IPS-18c (cell line): Measurements from ENCODE around the gene DMRTC2.

Source experiments
- H3K4me3 ChIP-seq: 2 replicates; pipeline ENCODE4 v1.7.0; 2013; ENCODE audit warnings: low read depth, mild to moderate bottlenecking, low read length, moderate library complexity; ENCODE audit not compliant: insufficient read depth
- H3K9me3 ChIP-seq: one replicate; pipeline ENCODE4 v1.6.1; 2013; ENCODE audit warnings: mild to moderate bottlenecking, low read length, moderate library complexity; ENCODE audit not compliant: control insufficient read depth, insufficient read depth

The DMRTC2 gene

DNA sequence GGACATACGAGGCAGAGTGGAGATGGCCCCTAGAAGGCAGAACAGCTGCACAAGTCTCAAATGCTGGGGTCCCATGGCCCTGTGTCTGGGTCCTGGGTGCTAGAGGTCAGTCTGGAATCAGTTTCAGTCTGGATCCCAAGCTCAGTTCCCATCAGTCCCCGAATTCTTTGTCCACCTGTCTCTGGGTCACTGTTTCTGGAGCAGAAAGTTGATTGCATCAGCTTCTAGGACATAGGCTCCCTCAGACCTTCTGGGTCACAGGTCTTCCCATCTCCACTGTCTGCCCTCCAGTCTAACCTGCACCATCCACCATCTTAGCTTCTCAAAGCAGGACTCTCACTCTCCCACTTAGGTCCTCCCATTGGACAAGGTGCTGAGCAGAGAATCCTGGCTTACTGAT, 5.6 kb upstream of the DMRTC2 start:
- Histone ChIP-seq H3K9me3 (no peaks in the 10 kb centered on the region), H3K4me3 (no peak overlapping the region)

DNA sequence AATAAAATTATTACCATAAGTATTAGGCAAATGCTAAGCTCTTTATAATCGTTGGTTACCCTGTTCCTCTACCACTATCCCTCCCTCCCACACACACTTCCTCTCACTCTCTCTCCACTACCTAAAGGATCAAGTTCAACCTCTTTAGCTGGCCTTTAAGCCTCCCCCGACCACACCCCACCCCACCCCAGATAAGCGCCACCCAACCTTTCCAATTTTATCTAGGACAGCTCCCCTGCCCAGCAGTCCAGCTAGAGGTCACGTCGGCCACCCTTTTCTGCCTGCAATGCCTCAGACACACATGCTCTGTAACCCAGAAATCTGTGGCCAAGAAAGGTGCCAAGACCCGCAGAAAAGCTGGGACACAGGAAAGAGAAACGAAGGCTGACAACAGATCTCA, 1.5 kb upstream of the DMRTC2 start:
- Histone ChIP-seq H3K4me3 (no peak overlapping the region), H3K9me3 (no peaks in the 10 kb centered on the region)

DNA sequence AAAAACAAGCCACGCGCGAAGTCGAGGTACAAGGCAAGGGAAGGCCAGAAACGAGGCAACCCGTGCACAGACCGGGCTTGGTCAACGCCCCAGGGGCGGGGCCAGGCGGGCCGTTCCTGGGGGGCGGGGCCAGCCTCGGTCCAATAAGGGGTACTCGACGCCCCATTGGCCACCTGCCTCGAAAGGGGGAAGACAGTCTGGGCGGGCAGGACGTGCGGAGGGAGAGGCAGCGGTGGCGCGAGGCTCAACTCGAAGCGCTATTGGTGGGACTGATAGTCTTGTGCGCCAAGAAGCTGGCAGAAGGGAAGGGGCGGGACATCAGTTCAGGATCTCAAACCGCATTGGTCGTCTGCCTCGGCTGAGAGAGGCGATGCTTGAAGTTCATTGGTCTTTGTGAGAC, 241 bp upstream of the DMRTC2 start, which contains the start of gene LYPD4:
Gene LYPD4 (minus strand): TSS at position 83 of the 400 bp plus-strand sequence. CDS start 5,398 bp downstream, outside the sequence.
- Histone ChIP-seq H3K4me3 (no peak within 1 kb of the TSS), H3K9me3 (no peaks in the 10 kb centered on the region)

DNA sequence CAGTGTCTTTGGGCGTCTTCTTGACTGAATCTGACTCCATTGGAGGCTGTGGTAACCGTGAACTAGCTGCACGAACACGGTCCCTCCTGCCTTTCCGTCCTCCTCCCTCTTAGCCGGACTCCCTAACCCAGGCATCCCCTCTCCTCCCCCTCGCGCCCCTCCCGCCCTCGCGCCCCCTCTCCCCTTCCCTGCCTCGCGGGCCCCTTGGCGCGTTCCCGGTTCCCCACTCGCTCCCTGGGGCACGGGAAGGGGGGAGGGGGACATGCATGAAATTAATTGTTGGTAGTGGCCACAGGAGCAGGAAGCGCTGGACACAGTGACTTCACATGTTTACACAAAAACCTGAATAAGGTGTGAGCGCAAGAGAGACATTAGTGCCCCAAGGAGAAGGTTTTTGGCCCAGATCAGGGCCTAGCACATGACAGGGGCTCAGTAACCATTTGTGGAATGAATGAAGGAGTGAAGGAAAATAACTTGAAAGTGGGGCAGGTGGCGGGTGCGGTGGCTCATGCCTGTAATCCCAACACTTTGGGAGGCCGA, 279 bp downstream of the DMRTC2 start:
- H3K9me3 ChIP-seq, result no peaks in the 10 kb centered on the region
- H3K4me3 ChIP-seq, result no peak overlapping the region

DNA sequence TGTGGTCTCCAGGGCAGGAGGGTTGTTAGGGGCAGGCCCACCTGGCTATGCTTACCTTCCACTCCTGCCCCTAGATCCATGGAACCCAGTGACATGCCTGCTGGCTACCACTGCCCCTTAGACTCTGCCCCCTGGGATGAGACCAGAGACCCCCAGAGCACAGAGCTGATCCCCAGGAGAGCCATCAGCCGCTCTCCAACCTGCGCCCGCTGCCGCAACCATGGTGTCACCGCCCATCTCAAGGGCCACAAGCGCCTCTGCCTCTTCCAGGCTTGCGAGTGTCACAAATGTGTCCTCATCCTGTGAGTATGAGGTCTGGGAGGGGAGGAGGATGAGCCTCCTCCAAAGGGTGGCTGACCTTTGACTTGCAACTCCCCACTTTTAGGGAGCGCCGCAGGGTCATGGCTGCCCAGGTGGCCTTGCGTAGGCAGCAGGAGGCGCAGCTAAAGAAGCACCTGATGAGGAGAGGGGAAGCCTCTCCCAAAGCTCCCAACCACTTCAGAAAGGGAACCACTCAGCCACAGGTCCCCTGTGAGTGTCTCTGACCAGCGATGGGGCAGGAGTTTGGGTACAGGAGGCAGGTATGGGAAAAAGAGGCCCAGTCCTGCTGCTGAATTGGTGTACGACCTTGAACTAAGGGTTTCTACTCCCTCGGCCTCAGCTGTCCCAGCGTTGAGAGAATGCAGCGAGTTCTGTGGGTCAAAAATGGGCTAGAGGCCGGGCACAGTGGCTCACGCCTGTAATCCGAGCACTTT, 2.7 kb downstream of the DMRTC2 start:
- no peak overlapping the region for H3K4me3 ChIP-seq
- H3K9me3 ChIP-seq, result no peaks in the 10 kb centered on the region

DNA sequence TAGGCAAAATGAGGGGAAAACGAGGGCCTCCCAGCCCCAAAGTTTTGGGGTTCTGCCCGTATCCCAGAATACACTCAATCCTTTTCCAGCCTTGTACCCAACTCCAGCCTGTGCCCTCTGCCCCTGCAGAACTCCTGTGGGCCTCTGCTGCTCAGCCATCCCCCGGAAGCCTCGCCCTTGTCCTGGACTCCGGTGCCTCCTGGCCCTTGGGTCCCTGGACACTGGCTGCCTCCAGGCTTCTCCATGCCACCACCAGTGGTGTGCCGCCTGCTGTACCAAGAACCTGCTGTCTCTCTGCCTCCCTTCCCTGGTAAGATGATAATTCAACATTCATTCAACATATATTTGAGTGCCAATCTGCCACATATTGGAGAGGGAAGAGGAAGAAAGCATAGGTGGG, 3.8 kb downstream of the DMRTC2 start:
- H3K9me3 ChIP-seq, result no peaks in the 10 kb centered on the region
- H3K4me3 ChIP-seq, result no peak overlapping the region

DNA sequence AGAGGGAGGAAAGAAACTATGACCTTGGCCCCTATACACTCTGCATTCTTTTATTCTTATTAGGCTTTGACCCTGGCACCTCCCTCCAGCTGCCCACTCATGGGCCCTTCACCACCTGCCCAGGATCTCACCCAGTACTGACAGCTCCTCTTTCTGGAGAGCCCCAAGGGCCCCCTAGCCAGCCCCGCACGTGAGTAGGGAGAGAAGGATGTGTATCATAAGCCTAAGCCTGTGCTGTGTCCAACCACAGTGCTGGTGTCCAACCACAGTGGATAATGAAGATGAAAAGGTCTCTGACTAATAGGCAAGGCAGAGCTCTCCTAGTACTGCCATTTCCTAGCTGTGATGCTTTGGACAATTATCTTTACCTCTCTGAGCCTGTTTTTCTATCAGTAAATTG, 4.2 kb downstream of the DMRTC2 start:
- Histone ChIP-seq H3K4me3 (no peak overlapping the region), H3K9me3 (no peaks in the 10 kb centered on the region)

DNA sequence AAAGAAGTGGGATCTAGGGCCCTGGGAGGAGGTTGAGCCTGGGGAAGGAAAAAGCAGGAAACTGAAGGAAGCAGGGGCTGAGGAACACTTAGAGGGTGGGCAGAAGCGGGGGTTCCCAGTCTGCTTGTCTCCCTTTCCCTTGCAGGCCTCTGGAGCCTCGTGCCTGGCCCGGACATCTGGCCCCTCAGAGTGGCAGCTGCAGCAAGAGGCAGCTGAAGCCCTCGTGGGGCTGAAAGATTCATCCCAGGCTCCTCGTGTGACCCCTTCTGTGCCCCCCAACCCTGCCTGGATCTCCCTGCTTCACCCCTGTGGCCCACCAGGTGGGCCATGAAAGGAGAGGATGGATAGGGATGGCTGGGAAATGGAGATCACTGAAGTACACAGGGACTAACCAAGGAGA, 5.5 kb downstream of the DMRTC2 start:
- H3K9me3 ChIP-seq, result no peaks in the 10 kb centered on the region
- H3K4me3 ChIP-seq, result no peak overlapping the region

DNA sequence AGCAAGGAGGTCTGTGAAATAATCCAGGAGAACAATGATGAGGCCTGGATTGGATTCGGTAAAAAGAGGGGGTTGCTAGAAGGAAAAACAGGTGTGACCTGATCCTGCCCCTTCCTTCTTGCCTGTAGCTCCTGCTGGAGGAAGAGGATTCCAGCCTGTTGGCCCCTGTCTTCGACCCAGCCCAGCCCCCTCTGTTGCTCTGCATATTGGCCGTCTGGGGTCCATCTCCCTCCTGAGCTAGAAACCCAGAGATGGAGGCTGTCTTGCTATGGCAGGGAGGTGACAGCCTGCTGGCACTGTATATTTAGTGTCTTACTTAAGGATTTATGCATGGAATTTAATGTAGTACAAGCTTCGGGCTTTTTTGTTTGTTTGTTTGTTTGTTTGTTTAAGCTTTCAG, 6.6 kb downstream of the DMRTC2 start:
- no peaks in the 10 kb centered on the region for H3K9me3 ChIP-seq
- no peak overlapping the region for H3K4me3 ChIP-seq

DNA sequence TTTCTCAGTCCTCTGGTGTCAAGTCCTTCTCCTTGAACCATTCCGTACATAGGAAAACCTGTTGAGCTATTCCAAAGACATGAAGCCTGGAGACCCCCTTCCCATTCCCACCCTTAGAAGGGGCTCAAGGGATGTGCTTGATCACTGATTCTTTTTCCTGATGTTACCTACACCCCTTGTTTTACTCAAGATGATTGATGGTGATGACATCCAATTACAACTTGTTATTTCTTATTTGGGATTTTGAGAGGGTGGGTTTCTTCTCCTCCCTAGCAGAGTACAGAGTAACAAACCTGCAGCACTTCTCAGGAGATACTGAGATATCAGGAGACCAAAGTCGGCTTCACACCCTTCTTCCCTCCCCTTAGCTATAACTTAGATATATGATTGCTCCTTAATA, 8.5 kb downstream of the DMRTC2 start:
- no peak overlapping the region for H3K4me3 ChIP-seq
- no peaks in the 10 kb centered on the region for H3K9me3 ChIP-seq

DNA sequence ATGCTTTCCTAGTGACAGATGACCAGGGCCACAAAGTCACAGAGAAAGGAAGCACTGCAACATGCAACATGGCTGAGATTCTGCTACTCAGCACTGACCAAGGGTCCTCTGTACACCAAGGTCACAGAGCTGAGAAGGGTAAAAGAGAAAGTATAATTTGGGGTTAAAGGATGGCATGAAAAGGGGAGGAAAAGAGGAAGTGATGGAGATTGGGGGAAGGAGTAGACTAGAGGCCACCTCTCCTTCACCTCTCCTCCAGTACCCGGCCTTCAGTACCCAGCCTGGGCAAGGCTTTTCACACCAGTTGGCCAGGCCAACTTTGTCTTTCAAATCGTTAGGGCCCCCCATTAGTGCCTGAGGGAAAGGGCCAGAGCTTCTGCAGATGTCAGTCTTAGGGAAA, 8.9 kb downstream of the DMRTC2 start:
- H3K9me3 ChIP-seq, result no peaks in the 10 kb centered on the region
- no peak overlapping the region for H3K4me3 ChIP-seq

DNA sequence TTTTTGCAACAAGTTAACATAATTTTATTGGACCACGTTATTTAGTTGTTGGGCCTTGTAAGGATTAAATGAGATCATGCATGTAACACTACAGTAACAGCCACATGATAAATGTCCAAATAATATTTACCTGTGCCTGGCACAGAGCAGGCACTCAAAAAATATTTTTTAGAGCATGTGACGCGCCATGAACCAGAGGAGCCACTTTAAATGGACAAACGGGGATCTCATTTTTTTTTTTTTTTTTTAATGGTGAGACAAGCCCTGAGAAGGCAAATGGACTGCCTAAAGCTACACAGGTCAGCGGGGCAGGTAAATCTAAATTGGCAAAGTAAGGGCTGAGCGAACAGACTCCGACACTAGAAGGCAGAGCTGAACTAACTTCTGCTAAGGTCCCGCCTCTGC, 14.4 kb downstream of the DMRTC2 start:
- peak overlapping the region; percentile 10; the same call in 1 of the 2 replicates for H3K4me3 ChIP-seq
- H3K9me3 ChIP-seq, result no peaks in the 10 kb centered on the region

DNA sequence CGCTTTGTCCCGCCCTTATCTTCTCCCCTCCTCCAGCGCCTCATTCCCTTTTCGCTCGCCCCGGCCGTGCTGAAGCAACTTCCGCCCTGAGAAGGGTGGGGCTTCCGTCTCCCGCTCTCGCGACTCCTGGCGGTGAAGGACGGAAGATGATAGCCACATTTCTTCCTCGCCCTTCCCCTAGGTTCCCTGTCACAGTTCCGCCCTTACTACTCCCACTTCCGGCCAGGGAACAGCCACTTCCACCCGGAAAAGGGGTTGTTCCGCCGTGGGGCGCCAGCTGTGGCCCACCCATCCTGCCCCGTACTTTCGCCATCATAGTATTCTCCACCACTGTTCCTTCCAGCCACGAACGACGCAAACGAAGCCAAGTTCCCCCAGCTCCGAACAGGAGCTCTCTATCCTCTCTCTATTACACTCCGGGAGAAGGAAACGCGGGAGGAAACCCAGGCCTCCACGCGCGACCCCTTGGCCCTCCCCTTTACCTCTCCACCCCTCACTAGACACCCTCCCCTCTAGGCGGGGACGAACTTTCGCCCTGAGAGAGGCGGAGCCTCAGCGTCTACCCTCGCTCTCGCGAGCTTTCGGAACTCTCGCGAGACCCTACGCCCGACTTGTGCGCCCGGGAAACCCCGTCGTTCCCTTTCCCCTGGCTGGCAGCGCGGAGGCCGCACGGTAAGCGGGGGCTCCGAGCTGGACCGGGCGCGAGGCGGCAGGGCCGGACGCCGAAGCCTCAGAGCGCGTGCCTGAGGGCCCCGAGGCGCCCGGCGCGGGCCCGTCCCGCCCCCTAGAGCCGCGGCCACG, 15.0 kb downstream of the DMRTC2 start, which contains the start of gene RPS19:
Gene RPS19 (plus strand): TSS at position 638 of the 801 bp plus-strand sequence. CDS start 520 bp downstream, outside the sequence.
- peak within 1 kb of the TSS; percentile 96 for H3K4me3 ChIP-seq

DNA sequence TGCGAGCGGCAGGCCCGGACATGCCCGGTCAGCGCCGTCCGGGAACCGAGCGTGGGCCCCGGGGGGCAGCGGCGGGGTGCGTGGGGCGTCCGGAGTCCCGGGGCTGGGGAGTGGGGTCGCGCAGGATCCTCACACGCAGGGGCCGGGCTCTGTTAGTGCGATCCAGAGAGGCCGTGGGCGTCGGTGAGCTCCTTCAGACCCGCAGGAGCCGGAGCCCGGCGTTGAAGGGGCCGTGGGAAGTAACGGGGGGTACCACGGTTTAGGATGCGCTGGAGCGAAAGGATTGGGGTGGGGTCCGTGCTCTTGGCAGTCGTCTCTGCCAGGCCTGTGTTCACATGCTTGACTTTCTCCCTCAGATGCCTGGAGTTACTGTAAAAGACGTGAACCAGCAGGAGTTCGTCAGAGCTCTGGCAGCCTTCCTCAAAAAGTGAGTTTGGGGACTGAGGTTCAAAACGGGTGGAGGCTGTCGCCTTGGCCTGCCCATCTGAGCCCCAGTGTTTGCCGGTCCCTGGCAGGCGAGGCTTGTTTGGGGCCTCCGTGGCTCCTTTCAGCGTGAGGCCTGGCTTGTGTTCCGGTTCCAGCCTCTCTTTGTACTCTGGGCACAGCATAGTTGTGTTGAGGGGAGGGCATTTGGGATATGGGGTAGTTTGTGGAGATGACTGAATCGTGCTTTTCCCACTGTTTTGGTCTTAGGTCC, 15.7 kb downstream of the DMRTC2 start:
- Histone ChIP-seq H3K4me3 (peak overlapping the region; percentile 96), H3K9me3 (peaks cover 3% of the 10 kb centered on the region)

More for the DNA sequence above, 15.0 kb downstream of the DMRTC2 start, which contains the start of gene RPS19:
- H3K9me3 ChIP-seq, result peaks cover 3% of the 10 kb centered on the region

DNA sequence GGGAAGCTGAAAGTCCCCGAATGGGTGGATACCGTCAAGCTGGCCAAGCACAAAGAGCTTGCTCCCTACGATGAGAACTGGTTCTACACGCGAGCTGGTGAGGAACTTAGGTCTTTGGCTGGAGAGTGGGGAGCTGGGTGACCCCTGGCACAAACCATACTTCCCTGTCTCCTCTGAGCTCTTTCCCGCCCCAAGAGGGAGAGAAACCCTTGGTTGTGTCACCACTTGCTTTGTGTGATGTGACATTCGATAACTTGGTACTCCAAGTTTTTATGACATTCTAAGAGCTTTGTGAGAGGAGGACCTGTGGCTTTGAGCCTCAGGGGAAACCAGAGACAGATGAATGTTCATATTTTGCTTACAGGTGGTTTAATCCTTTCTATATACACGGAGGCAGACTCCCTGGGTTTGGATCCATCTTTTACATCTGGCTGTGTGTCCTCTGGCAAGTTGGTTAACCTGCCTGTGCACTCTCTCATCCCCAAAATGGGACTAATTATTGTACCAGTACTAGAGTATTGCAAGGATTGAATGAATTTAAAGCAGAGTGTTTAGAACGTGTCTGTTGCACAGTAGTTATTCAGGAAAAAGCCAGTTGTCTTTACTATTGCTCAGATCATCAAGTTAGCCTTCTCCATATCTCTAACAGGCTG, 16.4 kb downstream of the DMRTC2 start:
- Histone ChIP-seq H3K9me3 (peaks cover 3% of the 10 kb centered on the region), H3K4me3 (peak overlapping the region; percentile 96)

DNA sequence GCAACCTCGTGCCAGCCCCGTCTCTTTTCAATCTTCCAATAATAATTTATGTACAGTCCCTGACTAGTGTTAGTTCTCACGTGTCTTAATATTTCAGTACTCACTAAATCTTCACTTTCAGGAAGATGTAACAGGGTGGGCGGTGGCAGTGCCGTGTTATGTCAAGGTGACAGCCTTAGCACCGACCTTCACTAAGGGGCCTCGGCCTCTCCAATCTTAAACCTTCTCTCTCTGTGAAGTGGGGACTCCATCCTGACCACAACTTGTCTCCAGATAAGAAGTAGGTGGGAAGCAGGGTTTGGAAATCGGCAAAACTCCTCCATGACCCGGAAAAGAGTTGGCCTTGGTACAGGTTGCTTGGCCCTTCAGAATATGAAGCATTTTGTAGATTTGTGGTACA, 17.0 kb downstream of the DMRTC2 start:
- Histone ChIP-seq H3K9me3 (peaks cover 3% of the 10 kb centered on the region), H3K4me3 (peak overlapping the region; percentile 96; the same call in 1 of the 2 replicates)
